Caco-2 (cell line): ENCODE data around the gene OPA1. TPM values are rescaled to one million over a fixed set of nuclear protein-coding genes. Genes with fewer than 3 reads are reported as not detected.

Experiments used
- BruUV-seq: library from RNA; stranded (reverse); fragments of 400-500 nt; replicated peaks from 2 replicates; lab custom pipeline; 2021; lab: Mats Ljungman, UMichigan
- CTCF ChIA-PET: fragments of 300-600 bp; sonication (Branson Sonifier 250); formaldehyde crosslinking; loops from one replicate; lab custom pipeline; 2022; ENCODE audit warnings: antibody characterized with exemption; lab: Charles Lee
- POLR2A ChIA-PET: fragments of 300-600 bp; sonication (Branson Sonifier 250); formaldehyde crosslinking; loops from one replicate; lab custom pipeline; 2022; ENCODE audit warnings: antibody characterized with exemption; lab: Charles Lee
- DNase-seq, 2 experiments: peaks; one replicate each; pipeline versions ENCODE4 v3.0.0 to v3.0.0-alpha.2; 2020 to 2022
- H3K27me3 ChIP-seq: replicated peaks from 2 replicates; pipeline ENCODE4 v1.6.0; 2011; ENCODE audit warnings: low read length; ENCODE audit not compliant: control insufficient read depth, insufficient read depth
- H3K36me3 ChIP-seq: 2 replicates; pipeline ENCODE4 v1.5.1; 2011; ENCODE audit warnings: low read length; ENCODE audit not compliant: control insufficient read depth, insufficient read depth
- H3K4me1 ChIP-seq: fragments of 250-450 bp; sonication (Bioruptor Pico); 2 replicates; pipeline ENCODE4 v1.5.1; 2020; ENCODE audit warnings: mild to moderate bottlenecking
- H3K4me3 ChIP-seq: 2 replicates; pipeline ENCODE4 v1.5.1; 2011; ENCODE audit warnings: low read depth, mild to moderate bottlenecking, control low read depth, low read length
- H3K9me3 ChIP-seq: fragments of 250-450 bp; sonication (Bioruptor Pico); 2 replicates; pipeline ENCODE4 v1.5.1; 2020; ENCODE audit warnings: mild to moderate bottlenecking, moderate library complexity
- H3K27ac Mint-ChIP-seq: one replicate; pipeline ENCODE4 v1.8.0; 2022; ENCODE audit warnings: mixed read lengths; ENCODE audit not compliant: unreplicated experiment
- H3K27me3 Mint-ChIP-seq: one replicate; pipeline ENCODE4 v1.8.0; 2022; ENCODE audit warnings: mixed read lengths; ENCODE audit not compliant: insufficient read depth, unreplicated experiment
- H3K36me3 Mint-ChIP-seq: one replicate; pipeline ENCODE4 v1.8.0; 2022; ENCODE audit warnings: mild to moderate bottlenecking, mixed read lengths; ENCODE audit not compliant: insufficient read depth, unreplicated experiment
- H3K4me1 Mint-ChIP-seq: one replicate; pipeline ENCODE4 v1.8.0; 2022; ENCODE audit warnings: low read depth, mixed read lengths; ENCODE audit not compliant: unreplicated experiment
- H3K4me3 Mint-ChIP-seq: one replicate; pipeline ENCODE4 v1.8.0; 2022; ENCODE audit warnings: mild to moderate bottlenecking, moderate library complexity, mixed read lengths; ENCODE audit not compliant: unreplicated experiment
- H3K9me3 Mint-ChIP-seq: one replicate; pipeline ENCODE4 v1.8.0; 2022; ENCODE audit warnings: mixed read lengths; ENCODE audit not compliant: unreplicated experiment
- intact Hi-C: fragments of 100-400 bp; cut with micrococcal nuclease; formaldehyde crosslinking; loops from one replicate; pipeline ENCODE4 v1.10.0; 2022; ENCODE audit not compliant: unreplicated experiment
- total RNA-seq: library from RNA; stranded (reverse); gene quantifications from 2 replicates; pipeline ENCODE4 v1.2.3, GENCODE V29; 2022
- TF ChIP-seq, protein P1 (sequence below), 2 experiments: fragments of 200-600 bp in 1 of 2; IDR thresholded peaks; 1 replicate in 1 of 2; 2 replicates in 1 of 2; pipeline versions ENCODE4 v1.5.1 to v1.8.0; 2011 to 2022; ENCODE audit warnings: antibody characterized with exemption in 1 of 2, control low read depth in 1 of 2, inconsistent platforms in 1 of 2, low read depth in 1 of 2, low read length in 1 of 2, mild to moderate bottlenecking in 1 of 2, moderate library complexity in 1 of 2; ENCODE audit not compliant: insufficient read depth in 1 of 2, severe bottlenecking in 1 of 2, unreplicated experiment in 1 of 2

The OPA1 gene
- total RNA-seq, 1 experiment from 2014 or later: 61.4 TPM

DNA sequence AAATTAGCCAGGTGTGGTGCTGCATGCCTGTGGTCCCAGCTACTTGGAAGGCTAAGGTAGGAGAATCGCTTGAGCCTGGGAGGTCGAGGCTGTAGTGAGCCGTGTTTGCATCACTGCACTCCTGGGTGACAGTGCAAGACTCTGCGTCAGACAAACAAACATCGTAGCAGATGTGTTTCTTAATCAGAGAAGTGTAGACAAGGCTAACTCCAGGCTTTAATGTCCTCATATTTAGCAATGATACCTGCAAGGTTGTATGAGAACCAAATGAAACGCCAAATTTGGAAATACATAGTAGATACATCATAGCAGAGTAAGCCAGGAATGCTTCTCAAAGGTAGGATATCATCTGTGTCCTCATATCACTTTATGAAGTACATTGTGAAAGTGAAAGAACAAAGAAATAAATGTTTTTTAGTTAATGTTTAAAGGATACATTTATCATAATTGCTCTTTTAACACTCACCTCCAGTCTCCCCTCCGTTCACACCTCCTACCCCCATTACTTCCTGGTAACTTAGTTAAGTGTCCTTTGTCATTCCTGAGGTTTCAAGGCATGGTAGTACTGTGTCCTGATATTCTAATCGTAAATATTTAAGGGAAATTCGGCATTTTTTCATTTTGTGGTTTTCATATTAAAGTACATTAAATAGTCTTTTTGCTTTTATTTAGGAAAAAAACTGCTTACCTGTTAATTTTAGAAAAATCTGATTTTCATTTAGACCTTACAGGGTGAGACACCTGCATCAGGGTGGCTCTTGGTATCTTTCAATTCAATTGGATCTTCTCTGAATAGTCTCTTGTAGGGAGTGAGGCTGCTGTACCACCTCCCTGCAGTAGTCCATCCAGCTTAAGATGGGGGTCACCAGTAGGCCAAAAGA, 96.1 kb downstream of the OPA1 start:
- no TSS peak for BruUV-seq
- H3K4me1 ChIP-seq: no peaks in the 10 kb centered on the region
- intact Hi-C loops: no loop called here
- no peaks in the 10 kb centered on the region for H3K27me3 ChIP-seq
- ChIA-PET CTCF (no interaction called here), POLR2A (no interaction called here)
- DNase-seq: no peak
- no peaks in the 10 kb centered on the region for H3K36me3 ChIP-seq
- Mint-ChIP-seq H3K27me3 (no peaks in the 10 kb centered on the region), H3K27ac (no peak overlapping the region), H3K4me1 (no peaks in the 10 kb centered on the region), H3K9me3 (no peaks in the 10 kb centered on the region), H3K4me3 (no peak overlapping the region), H3K36me3 (peaks cover 17% of the 10 kb centered on the region)
- H3K4me3 ChIP-seq: no peak overlapping the region
- H3K9me3 ChIP-seq: no peaks in the 10 kb centered on the region
- TF ChIP-seq, protein P1, sequence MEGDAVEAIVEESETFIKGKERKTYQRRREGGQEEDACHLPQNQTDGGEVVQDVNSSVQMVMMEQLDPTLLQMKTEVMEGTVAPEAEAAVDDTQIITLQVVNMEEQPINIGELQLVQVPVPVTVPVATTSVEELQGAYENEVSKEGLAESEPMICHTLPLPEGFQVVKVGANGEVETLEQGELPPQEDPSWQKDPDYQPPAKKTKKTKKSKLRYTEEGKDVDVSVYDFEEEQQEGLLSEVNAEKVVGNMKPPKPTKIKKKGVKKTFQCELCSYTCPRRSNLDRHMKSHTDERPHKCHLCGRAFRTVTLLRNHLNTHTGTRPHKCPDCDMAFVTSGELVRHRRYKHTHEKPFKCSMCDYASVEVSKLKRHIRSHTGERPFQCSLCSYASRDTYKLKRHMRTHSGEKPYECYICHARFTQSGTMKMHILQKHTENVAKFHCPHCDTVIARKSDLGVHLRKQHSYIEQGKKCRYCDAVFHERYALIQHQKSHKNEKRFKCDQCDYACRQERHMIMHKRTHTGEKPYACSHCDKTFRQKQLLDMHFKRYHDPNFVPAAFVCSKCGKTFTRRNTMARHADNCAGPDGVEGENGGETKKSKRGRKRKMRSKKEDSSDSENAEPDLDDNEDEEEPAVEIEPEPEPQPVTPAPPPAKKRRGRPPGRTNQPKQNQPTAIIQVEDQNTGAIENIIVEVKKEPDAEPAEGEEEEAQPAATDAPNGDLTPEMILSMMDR (IDR thresholded peaks at IDR 0.05; ENCODE audit: insufficient read depth in 1 of 2, low read depth in 1 of 2, low read length in 1 of 2, severe bottlenecking in 1 of 2, unreplicated experiment in 1 of 2): no peak

- no TSS peak for BruUV-seq
- CTCF ChIA-PET: no interaction called here
- intact Hi-C loops: no loop called here
- Mint-ChIP-seq H3K36me3 (peaks cover 11% of the 10 kb centered on the region), H3K4me3 (no peak overlapping the region), H3K4me1 (no peaks in the 10 kb centered on the region), H3K27me3 (no peaks in the 10 kb centered on the region), H3K27ac (no peak overlapping the region), H3K9me3 (no peaks in the 10 kb centered on the region)
- H3K4me1 ChIP-seq: no peaks in the 10 kb centered on the region
- no peaks in the 10 kb centered on the region for H3K36me3 ChIP-seq
- POLR2A ChIA-PET: no interaction called here
- H3K4me3 ChIP-seq: no peak overlapping the region
- DNase-seq: no peak
- H3K27me3 ChIP-seq: no peaks in the 10 kb centered on the region
- TF ChIP-seq, protein P1 (IDR thresholded peaks at IDR 0.05; ENCODE audit: insufficient read depth in 1 of 2, low read depth in 1 of 2, low read length in 1 of 2, severe bottlenecking in 1 of 2, unreplicated experiment in 1 of 2): no peak
- no peaks in the 10 kb centered on the region for H3K9me3 ChIP-seq
Measured at GRCh38 chr3:193693774-193694173, 100.8 kb downstream of the OPA1 start.

DNA sequence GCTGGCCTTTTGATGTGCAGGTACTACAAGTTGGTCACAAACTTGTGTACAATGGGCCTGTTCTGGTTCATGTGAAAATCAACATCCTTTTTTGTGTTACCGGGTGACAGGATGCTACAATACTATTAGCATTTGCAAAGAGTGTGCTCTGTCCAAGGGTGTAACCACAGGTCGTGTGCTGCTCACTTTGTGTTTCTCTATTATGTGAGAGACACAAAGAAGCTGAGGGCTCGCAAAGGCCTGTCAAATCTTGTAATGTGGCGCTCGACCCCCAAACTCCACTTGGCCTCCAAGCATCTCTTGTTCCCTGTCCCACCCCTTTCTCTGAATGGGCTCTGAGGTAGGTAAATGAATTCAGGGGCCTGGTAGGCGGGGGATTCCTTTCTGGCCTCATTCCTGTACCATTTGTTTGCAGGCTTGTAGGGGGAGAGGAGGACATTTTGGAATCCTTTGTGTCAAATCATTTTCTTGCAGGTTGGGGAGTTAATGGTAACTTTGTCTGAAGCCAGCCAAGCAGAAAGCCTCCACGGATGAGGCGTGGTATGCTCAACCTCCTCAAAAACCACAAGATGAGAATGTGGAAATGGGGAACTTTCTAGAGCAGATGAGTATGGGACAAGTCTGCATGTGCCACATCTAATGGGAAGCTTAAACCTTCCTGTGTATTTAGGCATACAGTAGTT, 109.1 kb downstream of the OPA1 start:
- CTCF ChIA-PET: no interaction called here
- Mint-ChIP-seq H3K27ac (no peak overlapping the region), H3K36me3 (peaks cover 13% of the 10 kb centered on the region), H3K4me3 (no peak overlapping the region), H3K9me3 (no peaks in the 10 kb centered on the region), H3K4me1 (no peaks in the 10 kb centered on the region), H3K27me3 (no peaks in the 10 kb centered on the region)
- no peaks in the 10 kb centered on the region for H3K4me1 ChIP-seq
- TF ChIP-seq, protein P1 (IDR thresholded peaks at IDR 0.05; ENCODE audit: insufficient read depth in 1 of 2, low read depth in 1 of 2, low read length in 1 of 2, severe bottlenecking in 1 of 2, unreplicated experiment in 1 of 2): no peak
- no TSS peak for BruUV-seq
- H3K36me3 ChIP-seq: no peaks in the 10 kb centered on the region
- POLR2A ChIA-PET: no interaction called here
- no peaks in the 10 kb centered on the region for H3K27me3 ChIP-seq
- H3K4me3 ChIP-seq: no peak overlapping the region
- intact Hi-C loops: no loop called here
- DNase-seq: no peak
- no peaks in the 10 kb centered on the region for H3K9me3 ChIP-seq
